HT-29 (cell line): ENCODE results near the gene HS3ST3A1. TPM values are rescaled to one million over a fixed set of nuclear protein-coding genes. Genes with fewer than 3 reads are reported as not detected.

Experiments
- DNase-seq: peaks from one replicate; pipeline ENCODE4 v3.0.0-alpha.2; 2015; ENCODE audit warnings: low spot score
- total RNA-seq: library from RNA; depleted of rRNA; stranded (reverse); fragments of >200 nt; shearing (Covaris generic); gene quantifications from 2 replicates; pipeline ENCODE4 v1.2.3, GENCODE V29; 2014

Gene HS3ST3A1
- total RNA-seq, 1 experiment from 2014 or later, result not detected

DNA sequence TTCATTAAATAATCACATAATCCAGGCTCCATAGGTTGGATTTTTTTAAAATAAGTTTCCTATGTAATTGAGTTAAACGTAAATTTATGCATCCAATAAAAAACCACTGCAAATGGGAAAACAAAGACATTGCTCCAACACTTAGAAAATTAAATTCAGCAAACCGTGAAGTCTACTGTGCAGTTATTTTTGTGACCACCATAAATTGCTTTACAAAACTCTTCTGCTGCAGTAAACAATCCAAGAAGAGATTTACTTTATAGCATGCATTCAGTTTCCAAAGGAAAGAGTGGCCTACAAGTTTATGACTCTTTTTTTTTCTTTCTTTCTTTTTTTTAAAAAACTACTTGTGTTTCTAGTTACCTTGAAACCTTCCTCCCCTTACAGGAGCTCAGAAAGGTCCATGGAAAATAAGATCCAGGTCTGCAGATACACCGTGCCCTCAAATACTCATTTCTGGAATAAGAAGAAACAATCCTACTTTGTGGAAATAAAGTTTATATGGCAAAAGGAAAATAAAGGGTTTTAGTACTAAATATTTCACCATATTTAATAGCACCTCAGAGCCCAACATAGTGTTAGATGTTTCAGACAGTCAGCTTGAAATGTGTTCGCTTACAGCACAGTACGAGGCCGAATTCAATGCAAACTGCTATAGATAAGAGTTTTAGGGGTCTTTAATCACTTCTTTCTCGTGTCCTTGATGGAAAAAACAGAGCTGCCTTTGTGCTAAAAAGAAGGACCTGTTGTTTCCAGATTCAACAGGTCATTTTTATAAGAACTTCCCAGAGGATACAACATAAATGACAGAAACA is 3.2 kb downstream of the HS3ST3A1 start:
- DNase-seq, result no peak

DNA sequence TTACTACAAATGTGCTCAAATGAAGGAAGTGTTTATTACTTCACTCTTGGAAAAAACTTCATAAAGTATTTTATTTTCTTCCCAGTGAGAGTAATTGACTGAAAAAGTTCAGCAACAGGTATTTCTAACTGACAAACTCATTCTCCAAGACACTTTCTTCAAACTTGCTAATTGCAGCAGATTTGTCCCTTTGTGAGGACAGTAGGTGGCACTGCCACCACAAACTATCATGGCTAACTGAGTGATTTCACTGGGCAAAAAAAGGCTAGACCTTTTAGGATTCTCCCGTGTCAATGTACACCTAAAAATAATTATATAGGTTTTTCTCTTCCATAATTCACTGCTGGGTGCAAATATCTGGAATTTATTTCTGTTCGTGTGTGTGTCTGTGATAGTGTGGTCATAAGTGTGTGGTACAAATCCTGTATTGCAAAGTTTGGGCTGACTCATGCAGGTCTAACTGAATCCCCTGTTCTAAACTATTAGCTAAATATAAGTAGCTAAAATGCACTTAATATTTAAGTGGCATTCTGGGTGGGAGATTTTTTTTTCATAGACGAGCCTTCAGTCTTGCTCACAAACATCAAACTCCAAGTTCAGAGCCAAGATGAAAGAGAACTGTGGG is 3.9 kb downstream of the HS3ST3A1 start:
- peak; percentile 27 for DNase-seq

DNA sequence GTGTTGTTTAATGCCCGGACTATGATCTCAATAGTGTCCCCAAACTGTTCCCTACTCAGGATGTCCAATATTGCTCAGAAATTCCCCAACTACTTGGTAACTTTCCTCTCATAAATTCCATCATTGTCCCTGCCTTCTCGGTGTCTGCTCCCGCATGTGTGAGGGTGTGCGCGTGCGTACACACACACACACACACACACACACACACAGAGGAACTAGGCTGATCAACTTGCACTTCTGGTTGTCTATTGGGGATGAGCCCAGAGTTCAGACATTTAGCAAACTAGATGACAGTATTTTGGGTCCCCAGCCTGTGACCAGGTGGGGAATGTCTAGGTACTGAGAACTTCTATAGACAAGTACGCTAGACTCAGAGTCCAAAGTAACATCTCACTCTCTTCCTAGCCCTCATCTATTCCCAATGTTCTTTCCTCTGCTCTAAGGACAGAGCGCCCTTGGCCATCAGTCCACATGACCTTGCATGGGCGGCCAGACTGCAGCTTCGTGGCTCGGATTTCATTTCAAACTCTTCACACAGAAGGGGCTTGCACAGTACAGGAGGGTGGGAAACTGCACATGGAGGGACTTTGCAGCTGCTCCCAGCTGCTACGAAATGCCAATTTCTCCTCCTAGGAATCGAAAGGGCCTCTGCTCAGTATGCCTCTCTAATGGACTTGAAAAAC is 5.3 kb downstream of the HS3ST3A1 start:
- no peak for DNase-seq

DNA sequence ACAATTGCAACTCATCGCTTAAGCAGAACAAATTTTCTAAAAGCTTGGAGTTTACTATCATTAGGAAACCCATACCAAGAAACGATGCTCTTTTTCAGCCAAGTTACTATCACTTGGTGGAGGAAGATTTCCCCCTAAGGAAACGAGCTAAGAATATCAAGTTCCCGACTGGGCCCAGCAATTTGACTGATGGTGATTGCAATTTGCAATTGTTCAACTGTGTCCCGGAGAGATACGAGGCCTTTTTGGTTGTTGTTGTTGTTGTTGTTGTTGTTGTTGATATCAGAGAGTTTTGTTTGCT is 6.2 kb downstream of the HS3ST3A1 start:
- DNase-seq, result no peak

DNA sequence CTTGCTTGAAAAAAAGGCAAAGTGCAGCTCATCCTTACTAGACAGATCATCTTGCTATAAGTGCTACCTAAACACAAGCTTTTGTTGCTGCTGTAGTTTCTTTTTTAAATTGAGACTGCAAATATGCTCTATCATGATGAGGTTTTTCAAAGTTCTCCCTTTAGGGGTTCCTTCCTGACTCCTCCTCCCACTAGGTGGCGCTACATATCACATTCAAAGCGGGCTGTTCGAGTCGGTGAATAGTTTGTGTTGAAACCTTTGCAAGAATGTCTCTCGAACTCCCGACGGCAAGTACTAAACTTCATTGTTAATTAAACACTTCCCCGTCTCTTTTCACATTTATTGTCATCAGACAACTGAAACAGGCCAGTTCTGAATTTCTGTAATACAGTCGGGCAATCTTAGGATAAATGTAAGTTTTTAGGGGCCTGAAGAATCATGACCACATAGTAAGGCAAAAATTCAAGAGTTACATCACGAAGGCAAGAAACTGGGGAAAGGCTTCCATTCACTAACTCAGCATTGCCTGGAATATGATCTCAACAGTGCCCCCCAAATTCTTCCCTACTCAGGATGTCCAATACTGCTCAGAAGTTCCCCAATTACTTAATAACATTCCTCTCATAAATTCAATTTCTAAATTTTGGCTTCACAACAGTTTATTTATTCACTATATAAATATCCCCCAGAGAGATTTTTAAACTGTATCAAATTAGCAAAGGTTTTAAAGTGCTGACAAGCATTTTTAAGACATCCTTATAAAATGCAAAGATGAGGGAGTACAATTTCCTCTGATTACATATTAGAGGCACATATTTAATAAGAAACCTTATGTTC is 6.7 kb downstream of the HS3ST3A1 start:
- peak; percentile 73 for DNase-seq

DNA sequence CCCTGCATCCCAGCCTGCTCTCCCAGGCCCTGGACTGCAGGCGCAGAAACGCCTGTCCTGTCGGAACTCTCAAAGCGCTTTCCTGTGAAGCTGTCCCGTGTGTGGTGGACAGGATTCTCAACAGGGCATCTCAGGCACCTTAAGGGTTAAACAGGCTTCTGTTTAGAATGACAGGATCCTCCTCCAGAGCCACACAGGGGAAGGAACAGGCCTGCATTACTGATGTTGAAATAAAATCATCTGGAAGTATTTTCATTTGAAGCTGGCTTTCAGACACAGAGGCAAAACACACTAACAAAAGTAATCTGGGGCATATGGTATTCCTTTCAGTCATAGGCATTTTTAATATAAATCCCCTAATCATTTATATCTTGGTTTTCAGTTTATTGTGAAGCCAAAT is 7.4 kb downstream of the HS3ST3A1 start:
- DNase-seq, result no peak

DNA sequence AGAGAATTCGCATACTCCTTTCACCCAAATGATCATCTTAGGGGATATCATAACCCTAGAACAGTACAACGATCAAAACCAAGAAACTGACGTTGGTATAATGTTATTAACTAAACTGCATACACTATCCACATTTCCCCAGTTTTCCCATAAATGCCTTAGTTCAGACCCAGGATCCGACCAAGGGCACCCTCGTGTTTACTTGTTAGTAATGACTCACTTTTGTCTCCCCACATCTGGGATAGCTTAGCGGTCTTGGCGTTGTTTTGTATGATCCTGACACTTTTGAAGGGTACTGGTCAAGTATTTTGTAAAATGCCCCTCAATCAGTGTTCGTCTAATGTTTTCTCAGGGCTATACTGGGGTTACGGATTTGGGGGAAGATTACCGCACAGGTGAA is 8.0 kb downstream of the HS3ST3A1 start:
- DNase-seq, result no peak

DNA sequence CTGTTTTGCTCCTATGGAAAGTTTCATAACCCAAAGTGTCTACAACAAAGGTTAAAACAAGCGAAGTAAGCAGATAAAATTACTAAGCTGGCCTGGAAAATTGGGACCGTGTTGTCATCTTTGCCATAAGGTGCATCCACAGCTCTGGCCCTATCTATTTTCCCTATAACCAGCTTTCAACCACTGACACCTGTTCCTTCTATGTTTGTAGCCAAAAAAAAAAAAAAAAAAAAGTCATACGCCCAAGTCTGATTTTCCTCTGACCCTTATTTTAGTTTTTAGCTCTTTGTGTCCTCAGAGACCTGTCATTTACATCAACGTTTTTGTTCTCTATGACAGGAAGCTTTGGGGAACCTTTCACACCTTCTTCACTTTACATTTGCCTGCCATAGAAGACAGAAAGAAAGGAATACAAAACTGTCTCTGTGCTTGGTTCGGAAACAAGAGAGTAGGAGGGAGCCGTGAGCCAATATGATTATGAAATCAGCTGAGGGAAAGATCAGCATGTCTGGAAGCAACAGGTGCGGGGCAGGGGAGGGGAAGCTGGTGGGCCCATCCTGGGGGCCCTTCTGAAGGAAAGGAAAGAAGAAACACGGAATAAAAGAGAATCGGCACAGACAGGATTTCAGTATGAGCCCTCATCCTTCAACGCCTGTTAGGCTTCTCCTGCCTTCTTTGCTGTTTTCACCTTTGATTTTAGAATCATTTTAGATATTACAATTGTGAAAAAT is 8.5 kb downstream of the HS3ST3A1 start:
- no peak for DNase-seq

DNA sequence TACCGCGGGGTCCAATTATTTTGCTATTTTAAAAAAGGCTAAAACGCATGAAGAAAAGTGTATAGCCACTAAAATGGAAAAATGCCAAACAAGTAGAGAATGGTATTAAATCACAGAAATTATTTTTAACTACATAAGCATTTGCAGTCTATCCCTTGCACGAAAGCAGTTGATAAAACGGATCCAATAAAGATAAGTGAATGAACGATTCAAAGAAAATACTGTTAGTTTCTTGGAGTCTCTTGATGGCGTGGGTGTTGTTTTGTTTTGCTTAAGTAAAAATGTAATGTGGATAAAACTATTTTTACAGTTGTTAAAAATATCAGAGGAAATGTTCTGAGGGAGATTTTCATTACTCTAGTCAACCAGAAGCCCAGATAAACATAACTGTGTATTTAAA is 9.3 kb downstream of the HS3ST3A1 start:
- no peak for DNase-seq

DNA sequence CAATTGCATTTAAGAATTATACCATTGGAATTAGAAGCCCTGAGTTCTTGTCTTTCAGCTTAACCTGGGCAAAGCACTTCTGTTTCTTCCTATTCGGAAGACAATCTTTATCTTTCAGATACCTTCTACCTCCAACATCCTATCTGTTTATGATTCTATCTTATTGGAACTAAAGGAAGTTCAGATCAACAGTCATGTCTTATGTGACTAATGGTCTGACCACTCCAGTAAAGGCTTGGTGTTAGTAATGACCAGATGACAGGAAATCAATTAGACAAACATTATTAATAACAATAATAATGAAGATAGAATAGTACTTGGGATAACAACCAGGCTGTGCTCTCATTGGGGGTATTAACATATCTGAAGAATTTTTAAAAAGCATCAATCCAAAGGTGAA is 11.3 kb downstream of the HS3ST3A1 start:
- no peak for DNase-seq

DNA sequence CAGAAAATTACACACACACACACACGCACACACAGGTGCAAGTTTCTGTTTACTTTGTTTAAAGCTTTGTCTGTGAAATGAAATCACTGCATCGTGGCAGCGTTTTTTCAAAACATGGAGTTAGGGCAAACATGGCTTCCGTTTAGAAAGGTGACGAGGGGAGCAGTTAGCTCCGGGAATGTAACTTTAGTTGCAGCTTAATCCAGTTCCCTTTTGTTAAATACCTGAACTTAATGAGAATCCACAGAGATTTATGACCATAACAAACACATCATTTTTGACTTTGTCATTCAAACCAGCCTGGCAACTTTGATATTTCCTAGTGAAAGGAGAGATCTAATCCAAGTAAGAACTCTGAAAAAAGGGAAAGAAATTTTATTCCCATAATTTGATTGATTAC is 12.1 kb downstream of the HS3ST3A1 start:
- DNase-seq, result no peak

DNA sequence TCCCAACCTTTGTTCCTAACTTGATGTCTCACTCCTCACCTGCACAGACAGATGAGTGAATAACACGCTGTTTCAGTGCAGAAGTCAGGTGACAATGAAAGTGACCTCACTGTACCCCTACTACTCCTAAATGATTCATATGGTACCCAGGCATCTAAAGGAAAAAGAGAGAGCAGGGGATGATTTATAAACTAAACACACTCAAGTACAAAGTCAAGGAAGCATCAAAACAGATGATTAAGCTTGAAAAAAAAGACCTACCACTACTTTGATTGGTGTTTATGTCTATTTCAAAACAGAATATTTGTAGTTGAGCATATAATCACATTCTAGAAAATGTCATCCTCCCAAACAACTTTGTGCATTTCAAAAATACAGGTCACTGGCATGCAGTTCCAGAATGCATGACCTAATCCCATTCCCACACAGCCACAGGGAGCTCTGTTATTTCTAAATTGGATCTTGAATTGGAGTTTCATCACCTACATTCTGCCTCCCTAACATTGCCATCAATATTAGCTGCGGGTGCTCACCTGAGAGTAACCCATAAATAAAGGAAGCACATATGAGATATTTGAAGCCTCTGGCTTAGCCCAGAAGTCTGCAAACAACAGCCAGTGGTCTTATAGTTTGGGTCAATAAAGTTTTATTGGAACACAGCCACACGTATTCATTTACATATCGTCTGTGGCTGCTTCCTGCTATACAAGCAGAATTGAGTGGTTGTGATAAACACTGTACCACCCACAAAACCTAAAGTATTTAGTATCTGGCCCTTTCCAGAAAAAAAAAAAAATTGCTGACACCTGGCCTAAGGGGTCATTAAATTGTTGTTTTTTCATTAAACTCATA is 14.0 kb downstream of the HS3ST3A1 start:
- DNase-seq, result no peak

DNA sequence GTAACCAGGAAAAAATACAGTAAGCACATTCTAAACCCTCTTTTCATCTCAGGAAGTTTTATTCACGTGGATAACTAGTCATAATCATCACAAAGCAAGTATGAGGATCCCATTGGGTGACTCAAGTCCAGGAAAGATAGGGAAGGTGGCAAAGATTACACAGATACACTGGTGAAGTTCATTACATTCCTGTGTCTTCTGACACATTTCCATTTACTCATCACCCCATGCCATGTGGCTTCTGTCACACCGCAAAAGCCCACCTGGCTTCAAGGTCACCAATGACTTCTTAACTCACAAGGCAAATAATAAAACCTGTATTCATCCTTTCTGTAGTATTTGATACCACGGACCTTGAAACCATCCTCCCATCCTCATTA is 17.0 kb downstream of the HS3ST3A1 start:
- DNase-seq, result no peak

DNA sequence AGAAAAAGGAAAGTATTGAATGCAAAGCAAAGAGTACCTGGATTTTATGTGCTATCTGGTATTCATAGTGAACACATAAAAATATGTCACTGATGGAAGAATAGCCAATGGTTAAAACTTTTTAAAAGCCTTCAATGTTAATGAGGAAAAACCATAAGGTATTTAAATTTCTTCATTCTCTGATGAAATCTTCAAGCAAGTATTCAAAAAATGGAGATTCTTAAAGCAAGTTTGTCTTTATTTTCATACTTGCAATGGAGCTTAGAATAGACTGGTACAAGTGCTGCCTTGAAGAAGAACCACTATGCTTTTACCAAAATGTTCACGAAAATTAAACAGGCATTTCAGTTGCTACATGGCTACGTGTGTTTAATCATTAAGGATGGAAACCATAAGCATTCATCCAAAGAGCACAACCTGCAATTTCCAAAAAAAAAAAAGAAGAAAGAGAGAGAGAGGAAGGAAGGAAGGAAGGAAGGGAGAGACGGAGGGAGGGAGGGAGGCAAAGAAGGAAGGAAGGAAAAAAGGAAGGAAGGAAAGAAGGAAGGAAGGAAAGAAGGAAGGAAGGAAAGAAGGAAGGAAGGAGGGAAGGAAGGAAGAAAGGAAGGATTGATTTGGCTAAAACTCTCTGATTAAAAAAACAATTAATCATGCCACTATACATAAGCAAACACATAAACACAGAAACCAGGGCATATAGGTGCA is 17.6 kb downstream of the HS3ST3A1 start:
- no peak for DNase-seq

DNA sequence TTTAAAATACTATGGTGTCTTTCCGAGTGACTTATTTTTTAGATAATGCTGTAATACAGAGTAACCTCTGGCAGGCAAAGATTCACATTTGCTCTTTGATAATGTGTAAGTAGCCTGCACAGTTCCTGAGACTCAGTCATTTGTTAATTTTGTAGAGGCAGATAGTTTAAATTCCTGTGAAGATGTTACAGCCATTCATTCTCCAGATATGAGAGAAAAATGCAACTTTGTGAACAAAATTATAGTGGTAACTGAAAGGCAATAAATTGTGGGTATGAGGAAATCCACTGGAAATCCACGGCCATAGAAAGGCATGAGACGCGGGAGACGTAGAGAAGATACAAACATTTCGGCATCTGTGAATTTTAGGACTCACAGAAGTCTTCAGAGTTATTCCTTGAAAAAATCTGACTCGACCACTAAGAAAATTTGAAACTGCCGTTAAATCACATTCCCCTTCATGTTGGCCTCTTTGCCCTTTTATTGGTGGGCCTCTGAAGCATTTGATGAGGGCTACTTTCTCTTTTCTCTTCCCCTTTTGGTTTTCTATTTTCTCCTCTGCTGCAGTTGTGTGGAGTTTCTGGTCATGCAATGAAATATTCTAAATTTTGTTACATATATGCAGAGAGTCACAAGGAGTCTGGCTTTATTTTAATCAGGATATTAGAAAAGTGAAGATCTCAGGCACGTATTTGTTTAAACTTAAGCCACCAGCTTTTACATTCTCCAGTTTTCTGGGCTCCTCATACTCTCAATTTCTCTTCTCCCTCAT is 18.8 kb downstream of the HS3ST3A1 start:
- no peak for DNase-seq

DNA sequence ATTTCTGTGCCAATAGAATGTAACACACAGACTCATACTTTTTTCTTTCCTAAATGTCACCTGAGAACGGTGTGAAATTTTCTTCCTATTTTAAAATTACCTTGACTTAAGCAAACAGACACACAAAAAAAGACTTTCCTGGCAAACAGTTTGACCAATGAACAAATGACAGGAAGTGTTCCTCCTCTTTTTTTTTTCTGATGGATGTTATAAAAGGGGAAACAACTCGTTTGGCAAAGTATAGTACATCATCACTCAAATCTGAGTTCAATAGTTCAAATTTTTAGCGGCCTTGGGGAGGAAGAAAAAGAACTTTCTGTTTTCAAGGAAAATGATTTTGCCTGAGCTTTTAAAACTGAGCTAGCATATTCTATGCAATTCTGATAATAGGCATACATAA is 19.8 kb downstream of the HS3ST3A1 start:
- no peak for DNase-seq

DNA sequence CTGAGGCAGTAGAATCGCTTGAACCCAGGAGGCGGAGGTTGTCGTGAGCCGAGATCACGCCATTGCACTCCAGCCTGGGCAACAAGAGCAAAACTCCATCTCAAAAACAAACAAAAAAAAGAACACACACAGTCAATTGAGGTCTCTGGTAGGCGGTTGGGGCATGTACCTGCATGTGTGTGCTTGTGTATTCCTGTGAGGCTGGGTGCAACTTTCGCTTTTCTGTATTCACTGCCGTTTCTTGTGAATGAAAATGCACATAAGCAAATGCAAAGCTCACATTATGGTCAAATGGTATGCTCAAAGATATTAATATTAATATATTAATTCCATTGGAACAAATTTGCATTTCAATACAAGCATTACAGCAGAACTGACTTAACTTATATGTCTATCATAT is 20.9 kb downstream of the HS3ST3A1 start:
- DNase-seq, result no peak

DNA sequence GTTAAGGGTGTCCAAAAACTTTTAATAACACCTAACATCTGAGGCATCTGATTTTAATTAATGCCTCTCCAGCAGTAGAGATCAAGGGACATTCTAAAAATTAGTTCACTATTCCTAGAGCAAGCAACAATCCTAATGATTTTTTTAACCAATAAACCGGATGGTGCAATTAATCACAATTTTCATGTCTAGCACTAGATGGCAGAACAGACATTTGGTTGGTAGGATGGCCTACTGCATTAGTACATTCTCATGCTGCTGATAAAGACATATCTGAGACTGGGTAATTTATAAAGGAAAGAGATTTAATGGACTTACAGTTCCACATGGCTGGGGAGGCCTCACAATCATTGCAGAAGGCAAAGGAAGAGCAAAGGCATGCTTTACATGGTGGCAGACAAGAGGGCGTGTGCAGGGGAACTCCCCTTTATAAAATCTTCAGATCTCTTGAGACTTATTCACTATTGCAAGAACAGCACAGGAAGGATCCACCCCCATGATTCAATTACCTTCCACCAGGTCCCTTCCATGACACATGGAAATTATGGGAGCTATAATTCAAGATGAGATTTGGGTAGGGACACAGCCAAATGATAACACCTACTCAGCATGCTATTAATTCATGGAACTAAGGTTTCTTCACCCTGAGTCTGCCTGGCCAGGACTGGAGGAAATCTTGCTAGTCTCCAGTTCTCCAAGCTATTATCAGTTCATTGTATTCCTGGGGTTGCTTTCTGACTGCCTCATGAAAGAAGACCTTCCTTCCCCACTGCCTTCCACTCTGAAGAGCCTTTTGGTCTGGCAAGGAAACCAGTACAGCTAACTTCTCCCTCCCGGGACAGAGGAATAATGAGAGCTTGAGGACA is 24.8 kb downstream of the HS3ST3A1 start:
- peak; percentile 7 for DNase-seq
